Transverse colon (tissue), 4 donors: ENCODE data around the gene COLEC11.
"Not testable (repeated sequence)": the region's sequence is repeated elsewhere in the genome, so short reads cannot be mapped to it uniquely, and the experiment has no call there.

Experiments used
- EP300 ChIP-seq: sonication (generic); formaldehyde crosslinking; IDR thresholded peaks from one replicate; pipeline ENCODE4 v1.6.1; 2017; ENCODE audit warnings: antibody characterized with exemption, low read depth
- POLR2AphosphoS5 ChIP-seq, 3 donors: sonication (generic); formaldehyde crosslinking; IDR thresholded peaks; one replicate each; pipeline ENCODE4 v1.6.1; 2016; ENCODE audit warnings: antibody characterized with exemption in 3 of 3
- TF ChIP-seq, protein P1 (sequence below), 5 experiments: fragments of 200-600 bp in 3 of 5; fragments of 450-650 bp in 2 of 5; sonication (generic) in 3 of 5; IDR thresholded peaks; 1 replicate in 2 of 5; 2 replicates in 3 of 5; pipeline ENCODE4 v1.5.1; 2016 to 2017; ENCODE audit warnings: antibody characterized with exemption in 5 of 5, inconsistent platforms in 3 of 5, mild to moderate bottlenecking in 2 of 5, moderate library complexity in 1 of 5

- TF ChIP-seq, protein P1, sequence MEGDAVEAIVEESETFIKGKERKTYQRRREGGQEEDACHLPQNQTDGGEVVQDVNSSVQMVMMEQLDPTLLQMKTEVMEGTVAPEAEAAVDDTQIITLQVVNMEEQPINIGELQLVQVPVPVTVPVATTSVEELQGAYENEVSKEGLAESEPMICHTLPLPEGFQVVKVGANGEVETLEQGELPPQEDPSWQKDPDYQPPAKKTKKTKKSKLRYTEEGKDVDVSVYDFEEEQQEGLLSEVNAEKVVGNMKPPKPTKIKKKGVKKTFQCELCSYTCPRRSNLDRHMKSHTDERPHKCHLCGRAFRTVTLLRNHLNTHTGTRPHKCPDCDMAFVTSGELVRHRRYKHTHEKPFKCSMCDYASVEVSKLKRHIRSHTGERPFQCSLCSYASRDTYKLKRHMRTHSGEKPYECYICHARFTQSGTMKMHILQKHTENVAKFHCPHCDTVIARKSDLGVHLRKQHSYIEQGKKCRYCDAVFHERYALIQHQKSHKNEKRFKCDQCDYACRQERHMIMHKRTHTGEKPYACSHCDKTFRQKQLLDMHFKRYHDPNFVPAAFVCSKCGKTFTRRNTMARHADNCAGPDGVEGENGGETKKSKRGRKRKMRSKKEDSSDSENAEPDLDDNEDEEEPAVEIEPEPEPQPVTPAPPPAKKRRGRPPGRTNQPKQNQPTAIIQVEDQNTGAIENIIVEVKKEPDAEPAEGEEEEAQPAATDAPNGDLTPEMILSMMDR (IDR thresholded peaks at IDR 0.05) = not testable (repeated sequence)
- not testable (repeated sequence) for TF ChIP-seq POLR2AphosphoS5 (IDR thresholded peaks at IDR 0.05); EP300
Measured at GRCh38 chr2:3615541-3616200, 20.8 kb downstream of the COLEC11 start.
